GM12878 (cell line): Measurements from ENCODE around the gene PTPN14. TPM values are rescaled to one million over a fixed set of nuclear protein-coding genes. Genes with fewer than 3 reads are reported as not detected.

ENCODE experiments used
- ATAC-seq: fragments of 200-7000 bp; cut with Tn5 transposase; 3 replicates; pipeline ENCODE4 v1.9.1; 2020; ENCODE audit warnings: mild to moderate bottlenecking, moderate library complexity
- BruUV-seq: library from RNA; stranded (reverse); fragments of 400-500 nt; replicated peaks from 2 replicates; lab custom pipeline; 2021; lab: Mats Ljungman, UMichigan
- CTCF ChIA-PET: fragments of 300-600 bp; sonication (Branson Sonifier 250); formaldehyde crosslinking; extraction: SDS; loops from one replicate; lab custom pipeline; 2021; ENCODE audit warnings: inconsistent platforms; lab: Yijun Ruan, JAX
- POLR2A ChIA-PET: fragments of 350-600 bp; formaldehyde crosslinking; extraction: SDS; loops from one replicate; lab custom pipeline; 2021; ENCODE audit warnings: inconsistent platforms; lab: Charles Lee
- RAD21 ChIA-PET: fragments of 300-600 bp; sonication (Branson Sonifier 250); formaldehyde crosslinking; loops from one replicate; lab custom pipeline; 2023; ENCODE audit warnings: antibody characterized with exemption; ENCODE audit not compliant: unreplicated experiment; lab: Charles Lee
- SMC1A ChIA-PET: fragments of 300-600 bp; sonication (Branson Sonifier 250); formaldehyde crosslinking; loops from one replicate; lab custom pipeline; 2023; ENCODE audit not compliant: unreplicated experiment, uncharacterized antibody; lab: Charles Lee
- DNase-seq: peaks from one replicate; pipeline ENCODE4 v3.0.0-alpha.2; 2011; ENCODE audit warnings: low read depth, low spot score
- FAIRE-seq: peaks from 3 replicates; lab custom pipeline; 2011; peaks lifted over from hg19 to GRCh38; lab: Jason Lieb, UNC
- H2AFZ ChIP-seq: 2 replicates; pipeline ENCODE4 v1.6.0; 2011; ENCODE audit warnings: low read depth, low read length, control low read depth; ENCODE audit not compliant: control insufficient read depth
- H3K27ac ChIP-seq: 2 replicates; pipeline ENCODE4 v1.5.1; 2011; ENCODE audit warnings: control low read depth; ENCODE audit not compliant: control insufficient read depth, insufficient read depth
- H3K27me3 ChIP-seq, 2 experiments: replicated peaks in 1 of 2; 2 replicates each; pipeline versions ENCODE4 v1.6.0 to v1.6.1; 2011; ENCODE audit warnings: low read length in 1 of 2; ENCODE audit not compliant: control insufficient read depth in 2 of 2, insufficient read depth in 2 of 2
- H3K36me3 ChIP-seq, 2 experiments: 2 replicates each; pipeline ENCODE4 v1.5.1; 2011; ENCODE audit warnings: low read length in 1 of 2; ENCODE audit not compliant: control insufficient read depth in 2 of 2, insufficient read depth in 2 of 2
- H3K4me1 ChIP-seq: 2 replicates; pipeline ENCODE4 v1.6.1; 2011; ENCODE audit warnings: mild to moderate bottlenecking, low read length, moderate library complexity, mixed read lengths; ENCODE audit not compliant: control insufficient read depth, insufficient read depth
- H3K4me2 ChIP-seq: 2 replicates; pipeline ENCODE4 v1.6.0; 2011; ENCODE audit warnings: control low read depth; ENCODE audit not compliant: control insufficient read depth, insufficient read depth
- H3K4me3 ChIP-seq: fragments of 200-600 bp; sonication (generic); 2 replicates; pipeline ENCODE4 v1.5.1; 2016
- H3K79me2 ChIP-seq: 2 replicates; pipeline ENCODE4 v1.6.0; 2011; ENCODE audit warnings: low read length; ENCODE audit not compliant: control insufficient read depth, insufficient read depth
- H3K9ac ChIP-seq: 2 replicates; pipeline ENCODE4 v1.8.0; 2011; ENCODE audit warnings: low read length, control low read depth, mixed read lengths; ENCODE audit not compliant: control insufficient read depth, insufficient read depth
- H3K9me3 ChIP-seq: replicated peaks from 3 replicates; pipeline ENCODE4 v1.5.1; 2011; ENCODE audit warnings: mild to moderate bottlenecking, low read length; ENCODE audit not compliant: control insufficient read depth, insufficient read depth
- H4K20me1 ChIP-seq: 2 replicates; pipeline ENCODE4 v1.6.0; 2011; ENCODE audit not compliant: control insufficient read depth, insufficient read depth
- DPF2 ChIP-seq: fragments of 450-650 bp; IDR thresholded peaks from 2 replicates; pipeline ENCODE4 v1.6.1; 2017; ENCODE audit warnings: mild to moderate bottlenecking
- GABPA ChIP-seq: IDR thresholded peaks from 2 replicates; pipeline ENCODE4 v1.6.1; 2014; ENCODE audit warnings: antibody characterized with exemption, low read depth, mild to moderate bottlenecking, inconsistent platforms
- MXI1 ChIP-seq: fragments of 150-350 bp; IDR thresholded peaks from 2 replicates; pipeline ENCODE4 v1.6.1; 2011; ENCODE audit warnings: low read depth, mild to moderate bottlenecking, inconsistent platforms, low read length, improper control_type of control experiment
- SMC3 ChIP-seq: IDR thresholded peaks from 2 replicates; pipeline ENCODE4 v1.6.1; 2011; ENCODE audit warnings: low read length, improper control_type of control experiment, borderline replicate concordance
- SREBF1 ChIP-seq: IDR thresholded peaks from 2 replicates; pipeline ENCODE4 v1.6.1; 2012; ENCODE audit warnings: mild to moderate bottlenecking, low read length
- STAT3 ChIP-seq: IDR thresholded peaks from 2 replicates; pipeline ENCODE4 v1.6.1; 2011; ENCODE audit warnings: low read depth, low read length, improper control_type of control experiment
- ZNF207 ChIP-seq: fragments of 450-650 bp; IDR thresholded peaks from 2 replicates; pipeline ENCODE4 v1.6.1; 2014; ENCODE audit warnings: antibody characterized with exemption, mild to moderate bottlenecking, borderline replicate concordance
- WGBS: methylation state at CpG from one replicate; pipeline ENCODE4 v1.1.6; 2016; ENCODE audit warnings: low lambda C conversion rate; ENCODE audit not compliant: insufficient replicate concordance, insufficient coverage; ENCODE audit errors: missing lambda C conversion rate; 5-methylcytosine and 5-hydroxymethylcytosine counted together
- in situ Hi-C: fragments of 300-500 bp; cut with MboI; formaldehyde crosslinking; loops from 9 replicates; pipeline ENCODE4 v1.14.3; 2018; ENCODE audit warnings: mixed read lengths
- intact Hi-C: fragments of 100-400 bp; cut with micrococcal nuclease; formaldehyde crosslinking; loops from one replicate; pipeline ENCODE4 v1.14.2; 2022; ENCODE audit not compliant: unreplicated experiment
- polyA plus RNA-seq, 11 experiments: library from polyadenylated mRNA; depleted of rRNA in 4 of 11; unstranded in 6 of 11; stranded (reverse) in 5 of 11; fragments of >200 nt; fragmentation: Nextera tagmentation in 4 of 11; fragmentation: Illumina TruSeq in 1 of 11; extraction: Ambion mirVana in 4 of 11; extraction: Trizol in 1 of 11; gene quantifications; 1 replicate in 1 of 11; 2 replicates in 10 of 11; pipeline versions ENCODE4 v1.2.1 to v1.2.3, GENCODE V29; 2011 to 2016; ENCODE audit warnings: inconsistent platforms in 2 of 11, missing spikeins in 2 of 11, low read depth in 1 of 11
- total RNA-seq, 4 experiments: library from RNA; depleted of rRNA in 3 of 4; stranded (reverse); fragments of >200 nt in 3 of 4; fragmentation: Illumina TruSeq in 1 of 4; extraction: Trizol in 1 of 4; gene quantifications; 2 replicates each; pipeline versions ENCODE4 v1.2.1 to v1.2.3, GENCODE V29; 2013 to 2021
- TF ChIP-seq, protein P1 (sequence below): fragments of 450-650 bp; IDR thresholded peaks from 2 replicates; pipeline ENCODE4 v1.6.1; 2017; ENCODE audit warnings: mild to moderate bottlenecking, moderate library complexity
- TF ChIP-seq, protein P2 (sequence below): fragments of 450-650 bp; IDR thresholded peaks from 2 replicates; pipeline ENCODE4 v1.6.1; 2017; ENCODE audit warnings: low read depth, mild to moderate bottlenecking, moderate library complexity

Gene PTPN14
- total and polyA plus RNA-seq, 10 of the 15 experiments (the other 5 are each of a cell fraction or from before 2014, with no cell fraction given) = 0.05 to 5.1 (median 0.44) TPM

DNA sequence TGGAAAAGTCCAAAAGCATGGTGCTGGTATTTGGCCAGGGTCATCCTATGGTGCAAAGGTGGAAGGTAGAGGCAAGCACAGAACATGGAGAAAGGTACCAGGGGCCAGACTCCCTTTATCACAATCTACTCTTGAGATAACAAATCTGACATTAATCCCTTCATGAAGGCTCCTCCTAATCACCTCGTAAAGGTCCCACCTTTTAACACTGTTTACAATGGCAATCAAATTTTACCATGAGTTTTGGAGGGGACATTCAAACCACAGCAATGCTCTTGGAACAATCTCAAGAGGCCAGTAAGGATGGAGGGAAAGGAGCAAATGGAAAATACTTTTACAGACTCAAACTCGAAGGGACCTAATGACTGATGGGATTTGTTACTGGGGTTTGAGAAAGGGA is 6.1 kb downstream of the PTPN14 start:
- ATAC-seq = no peak
- Histone ChIP-seq H2AFZ (no peak overlapping the region), H3K4me1 (no peaks in the 10 kb centered on the region), H3K9ac (no peak overlapping the region), H3K9me3 (no peaks in the 10 kb centered on the region), H3K4me3 (no peak overlapping the region), H4K20me1 (no peaks in the 10 kb centered on the region), H3K27me3 (no peaks in the 10 kb centered on the region; a peak in 2 of 4 replicates), H3K79me2 (no peaks in the 10 kb centered on the region), H3K27ac (no peak overlapping the region), H3K36me3 (no peaks in the 10 kb centered on the region)
- no TSS peak for BruUV-seq
- 51% methylated on average over 2 of the region's 2 CpGs for WGBS
- no peak for FAIRE-seq
- in situ Hi-C loops (no loop called here), intact Hi-C loops (no loop called here)
- POLR2A ChIA-PET = no interaction called here
- CTCF ChIA-PET = interaction anchor here (0.9 kb wide), 1 partner anchor 8 kb away, joined by 3 read pairs; no protein-coding TSS in a partner anchor
- SMC1A ChIA-PET = interaction anchor here (0.6 to 1.1 kb wide), 2 partner anchors 34 to 129 kb away, joined by 3 read pairs; no protein-coding TSS in a partner anchor
- RAD21 ChIA-PET = interaction anchor here (0.9 to 1.4 kb wide), 2 partner anchors 28 to 106 kb away, joined by 3 read pairs; no protein-coding TSS in a partner anchor
- DNase-seq = no peak
- TF ChIP-seq, protein P1, sequence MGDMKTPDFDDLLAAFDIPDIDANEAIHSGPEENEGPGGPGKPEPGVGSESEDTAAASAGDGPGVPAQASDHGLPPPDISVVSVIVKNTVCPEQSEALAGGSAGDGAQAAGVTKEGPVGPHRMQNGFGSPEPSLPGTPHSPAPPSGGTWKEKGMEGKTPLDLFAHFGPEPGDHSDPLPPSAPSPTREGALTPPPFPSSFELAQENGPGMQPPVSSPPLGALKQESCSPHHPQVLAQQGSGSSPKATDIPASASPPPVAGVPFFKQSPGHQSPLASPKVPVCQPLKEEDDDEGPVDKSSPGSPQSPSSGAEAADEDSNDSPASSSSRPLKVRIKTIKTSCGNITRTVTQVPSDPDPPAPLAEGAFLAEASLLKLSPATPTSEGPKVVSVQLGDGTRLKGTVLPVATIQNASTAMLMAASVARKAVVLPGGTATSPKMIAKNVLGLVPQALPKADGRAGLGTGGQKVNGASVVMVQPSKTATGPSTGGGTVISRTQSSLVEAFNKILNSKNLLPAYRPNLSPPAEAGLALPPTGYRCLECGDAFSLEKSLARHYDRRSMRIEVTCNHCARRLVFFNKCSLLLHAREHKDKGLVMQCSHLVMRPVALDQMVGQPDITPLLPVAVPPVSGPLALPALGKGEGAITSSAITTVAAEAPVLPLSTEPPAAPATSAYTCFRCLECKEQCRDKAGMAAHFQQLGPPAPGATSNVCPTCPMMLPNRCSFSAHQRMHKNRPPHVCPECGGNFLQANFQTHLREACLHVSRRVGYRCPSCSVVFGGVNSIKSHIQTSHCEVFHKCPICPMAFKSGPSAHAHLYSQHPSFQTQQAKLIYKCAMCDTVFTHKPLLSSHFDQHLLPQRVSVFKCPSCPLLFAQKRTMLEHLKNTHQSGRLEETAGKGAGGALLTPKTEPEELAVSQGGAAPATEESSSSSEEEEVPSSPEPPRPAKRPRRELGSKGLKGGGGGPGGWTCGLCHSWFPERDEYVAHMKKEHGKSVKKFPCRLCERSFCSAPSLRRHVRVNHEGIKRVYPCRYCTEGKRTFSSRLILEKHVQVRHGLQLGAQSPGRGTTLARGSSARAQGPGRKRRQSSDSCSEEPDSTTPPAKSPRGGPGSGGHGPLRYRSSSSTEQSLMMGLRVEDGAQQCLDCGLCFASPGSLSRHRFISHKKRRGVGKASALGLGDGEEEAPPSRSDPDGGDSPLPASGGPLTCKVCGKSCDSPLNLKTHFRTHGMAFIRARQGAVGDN = no peak
- TF ChIP-seq ZNF207 (no peak), STAT3 (no peak), MXI1 (no peak), DPF2 (no peak), GABPA (no peak), SMC3 (no peak), SREBF1 (no peak)
- TF ChIP-seq, protein P2, sequence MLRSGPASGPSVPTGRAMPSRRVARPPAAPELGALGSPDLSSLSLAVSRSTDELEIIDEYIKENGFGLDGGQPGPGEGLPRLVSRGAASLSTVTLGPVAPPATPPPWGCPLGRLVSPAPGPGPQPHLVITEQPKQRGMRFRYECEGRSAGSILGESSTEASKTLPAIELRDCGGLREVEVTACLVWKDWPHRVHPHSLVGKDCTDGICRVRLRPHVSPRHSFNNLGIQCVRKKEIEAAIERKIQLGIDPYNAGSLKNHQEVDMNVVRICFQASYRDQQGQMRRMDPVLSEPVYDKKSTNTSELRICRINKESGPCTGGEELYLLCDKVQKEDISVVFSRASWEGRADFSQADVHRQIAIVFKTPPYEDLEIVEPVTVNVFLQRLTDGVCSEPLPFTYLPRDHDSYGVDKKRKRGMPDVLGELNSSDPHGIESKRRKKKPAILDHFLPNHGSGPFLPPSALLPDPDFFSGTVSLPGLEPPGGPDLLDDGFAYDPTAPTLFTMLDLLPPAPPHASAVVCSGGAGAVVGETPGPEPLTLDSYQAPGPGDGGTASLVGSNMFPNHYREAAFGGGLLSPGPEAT = no peak
- TF ChIP-seq, all 136 proteins: peak for 0
- no peak overlapping the region for H3K4me2 ChIP-seq
